HTERT RPE-1 (cell line): ENCODE data around the gene WIPI1.

Source experiments
- in situ Hi-C: fragments of 300-500 bp; cut with MboI; formaldehyde crosslinking; loops from 4 replicates; pipeline ENCODE4 v1.14.3; 2020; ENCODE audit warnings: low sequenced_read_pairs

The WIPI1 gene

GRCh38 chr17:68460715-68461114 lies 3.4 kb upstream of the WIPI1 start:
- in situ Hi-C loops: no loop called here

- in situ Hi-C loops: no loop called here
Observed at GRCh38 chr17:68460146-68460545, 2.9 kb upstream of the WIPI1 start.

- in situ Hi-C loops: no loop called here
Observed at GRCh38 chr17:68459037-68459639, 1.8 kb upstream of the WIPI1 start.

- in situ Hi-C loops: no loop called here
Observed at GRCh38 chr17:68458260-68459036, 1.2 kb upstream of the WIPI1 start.

- in situ Hi-C loops: no loop called here
Observed at GRCh38 chr17:68457539-68458259, 403 bp upstream of the WIPI1 start.

- in situ Hi-C loops: no loop called here
Observed at GRCh38 chr17:68456339-68457167, 743 bp downstream of the WIPI1 start.

- in situ Hi-C loops: no loop called here
Observed at GRCh38 chr17:68455901-68456338, 1.4 kb downstream of the WIPI1 start.

GRCh38 chr17:68453991-68454665 lies 3.2 kb downstream of the WIPI1 start:
- in situ Hi-C loops: no loop called here

- in situ Hi-C loops: no loop called here
Observed at GRCh38 chr17:68452724-68453290, 4.5 kb downstream of the WIPI1 start.

GRCh38 chr17:68451670-68452354 lies 5.5 kb downstream of the WIPI1 start:
- in situ Hi-C loops: no loop called here

GRCh38 chr17:68450801-68451200 lies 6.5 kb downstream of the WIPI1 start:
- in situ Hi-C loops: no loop called here

GRCh38 chr17:68450391-68450790 lies 6.9 kb downstream of the WIPI1 start:
- in situ Hi-C loops: no loop called here

- in situ Hi-C loops: loop anchor here (25.0 kb wide), 1 partner anchor 187 kb away; no protein-coding TSS in a partner anchor
Observed at GRCh38 chr17:68449021-68449739, 8.1 kb downstream of the WIPI1 start.

- in situ Hi-C loops: loop anchor here (25.0 kb wide), 1 partner anchor 184 kb away; no protein-coding TSS in a partner anchor
Observed at GRCh38 chr17:68446626-68447041, 10.7 kb downstream of the WIPI1 start.

GRCh38 chr17:68445671-68446070 lies 11.6 kb downstream of the WIPI1 start:
- in situ Hi-C loops: loop anchor here (25.0 kb wide), 1 partner anchor 183 kb away; no protein-coding TSS in a partner anchor

GRCh38 chr17:68443972-68444464 lies 13.3 kb downstream of the WIPI1 start:
- in situ Hi-C loops: loop anchor here (25.0 kb wide), 1 partner anchor 182 kb away; no protein-coding TSS in a partner anchor

GRCh38 chr17:68441070-68441770 lies 16.1 kb downstream of the WIPI1 start:
- in situ Hi-C loops: loop anchor here (25.0 kb wide), 1 partner anchor 179 kb away; no protein-coding TSS in a partner anchor

GRCh38 chr17:68440526-68440925 lies 16.8 kb downstream of the WIPI1 start:
- in situ Hi-C loops: loop anchor here (25.0 kb wide), 1 partner anchor 178 kb away; no protein-coding TSS in a partner anchor
